Immature natural killer cell (primary cell): ENCODE measurements around the gene AGBL1. TPM values are rescaled to one million over a fixed set of nuclear protein-coding genes. Genes with fewer than 3 reads are reported as not detected.

Source experiments
- DNase-seq, 3 donors: peaks; one replicate each; pipeline ENCODE4 v3.0.0; 2022; ENCODE audit warnings: mixed read lengths in 1 of 3
- H3K27ac Mint-ChIP-seq, 6 donors: one replicate each; pipeline ENCODE4 v1.8.0; 2020; ENCODE audit warnings: mixed read lengths in 6 of 6, mild to moderate bottlenecking in 5 of 6, inconsistent platforms in 4 of 6, moderate library complexity in 3 of 6
- H3K27me3 Mint-ChIP-seq, 3 donors: one replicate each; pipeline ENCODE4 v1.8.0; 2020 to 2021; ENCODE audit warnings: low read depth in 3 of 3, mild to moderate bottlenecking in 3 of 3, mixed read lengths in 3 of 3, moderate library complexity in 3 of 3, inconsistent platforms in 1 of 3
- H3K36me3 Mint-ChIP-seq, 3 donors: one replicate each; pipeline ENCODE4 v1.8.0; 2020; ENCODE audit warnings: mixed read lengths in 3 of 3, inconsistent platforms in 2 of 3, mild to moderate bottlenecking in 2 of 3
- H3K4me1 Mint-ChIP-seq, 2 donors: one replicate each; pipeline ENCODE4 v1.8.0; 2020; ENCODE audit warnings: inconsistent platforms in 2 of 2, mild to moderate bottlenecking in 2 of 2, mixed read lengths in 2 of 2, moderate library complexity in 1 of 2
- H3K4me3 Mint-ChIP-seq, 5 donors: one replicate each; pipeline ENCODE4 v1.8.0; 2020; ENCODE audit warnings: mild to moderate bottlenecking in 5 of 5, mixed read lengths in 5 of 5, inconsistent platforms in 3 of 5, moderate library complexity in 3 of 5
- H3K9me3 Mint-ChIP-seq, 6 donors: one replicate each; pipeline ENCODE4 v1.8.0; 2020; ENCODE audit warnings: mild to moderate bottlenecking in 6 of 6, mixed read lengths in 6 of 6, inconsistent platforms in 4 of 6, moderate library complexity in 3 of 6
- polyA plus RNA-seq, 3 donors: library from polyadenylated mRNA; unstranded; fragments of 300-500 nt; fragmentation: Illumina TruSeq; gene quantifications; one replicate each; pipeline ENCODE4 v1.2.3, GENCODE V29; 2021

Gene AGBL1
- not detected for polyA plus RNA-seq

DNA sequence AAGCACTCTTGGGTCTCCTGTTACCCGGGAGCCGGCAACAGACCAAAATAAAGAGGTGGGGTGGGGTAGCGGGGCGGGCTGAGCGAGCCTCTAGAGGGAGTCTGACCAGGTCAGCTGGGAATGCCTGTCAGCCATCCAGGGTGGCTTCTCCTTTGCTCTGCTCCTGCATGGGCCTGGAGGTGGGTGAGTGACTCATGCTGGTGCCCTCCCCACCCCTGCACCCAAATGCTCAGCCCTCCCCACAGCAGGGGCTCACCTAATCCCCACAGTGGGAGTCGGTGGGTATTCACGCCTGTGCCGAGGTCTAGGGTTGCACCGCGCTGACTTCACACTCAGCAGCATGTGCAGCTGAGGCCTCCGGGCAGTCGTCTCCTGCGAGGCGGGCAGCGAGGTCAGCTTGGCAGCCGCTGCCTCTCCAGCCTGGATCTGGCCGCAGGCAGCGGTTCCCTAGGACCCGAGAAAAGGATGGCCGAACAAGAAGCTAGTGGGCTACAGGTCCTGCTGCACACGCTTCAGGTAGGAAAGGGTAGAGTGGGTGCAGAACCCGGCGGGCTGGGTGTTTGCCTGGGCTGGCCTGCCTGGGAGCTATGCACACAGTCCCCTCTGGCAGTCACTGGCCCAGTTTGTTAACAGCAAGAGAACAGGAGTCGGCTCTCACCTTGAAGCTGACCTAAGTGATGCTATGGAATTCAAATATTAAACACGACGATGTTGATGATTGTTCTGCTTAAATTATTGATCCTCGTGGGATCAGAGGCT lies at the start of gene AGBL1:
Gene AGBL1, plus strand, starts transcription at position 364 of the 759 bp plus-strand sequence.
- Mint-ChIP-seq H3K27ac (no peak within 1 kb of the TSS), H3K9me3 (peaks cover 0 to 2% (median 0%) of the 10 kb centered on the region in 6 donors), H3K4me3 (no peak within 1 kb of the TSS), H3K4me1 (no peaks in the 10 kb centered on the region), H3K36me3 (no peaks in the 10 kb centered on the region), H3K27me3 (peaks cover 0 to 10% (median 9%) of the 10 kb centered on the region in 3 donors)
- no peak for DNase-seq

GRCh38 chr15:86034904-86035303 lies 44.8 kb upstream of the AGBL1 start:
- Mint-ChIP-seq H3K4me3 (no peak overlapping the region), H3K27me3 (peaks cover 2 to 3% (median 2%) of the 10 kb centered on the region in 3 donors), H3K9me3 (peaks cover 0 to 3% (median 0%) of the 10 kb centered on the region in 6 donors), H3K27ac (no peak overlapping the region), H3K36me3 (no peaks in the 10 kb centered on the region), H3K4me1 (no peaks in the 10 kb centered on the region)
- no peak for DNase-seq

DNA sequence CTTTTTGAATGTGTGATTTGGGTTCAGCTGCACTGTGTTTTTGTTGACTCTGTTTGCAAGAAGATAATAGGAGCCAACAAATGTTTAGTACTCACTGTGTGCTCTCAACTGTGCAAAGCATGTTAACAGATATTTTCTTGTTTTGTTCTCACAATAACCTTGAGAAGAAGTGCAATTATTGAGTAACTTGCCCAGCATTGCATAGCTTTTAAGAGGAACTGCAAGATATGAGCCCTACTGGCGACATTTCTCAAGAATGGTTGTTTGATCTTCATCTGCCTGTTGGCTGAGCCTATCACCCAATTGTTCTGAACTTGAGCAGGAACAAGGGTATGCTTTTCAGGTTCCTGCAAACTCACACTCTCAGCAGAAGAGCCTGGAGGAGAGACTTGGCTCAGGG lies 43.4 kb upstream of the AGBL1 start:
- no peaks in the 10 kb centered on the region for H3K4me1 Mint-ChIP-seq
- DNase-seq: no peak
- H3K9me3 Mint-ChIP-seq: peaks cover 0 to 3% (median 0%) of the 10 kb centered on the region in 6 donors
- H3K36me3 Mint-ChIP-seq: no peaks in the 10 kb centered on the region
- H3K4me3 Mint-ChIP-seq: no peak overlapping the region
- H3K27me3 Mint-ChIP-seq: peaks cover 0 to 2% (median 2%) of the 10 kb centered on the region in 3 donors
- no peak overlapping the region for H3K27ac Mint-ChIP-seq

DNA sequence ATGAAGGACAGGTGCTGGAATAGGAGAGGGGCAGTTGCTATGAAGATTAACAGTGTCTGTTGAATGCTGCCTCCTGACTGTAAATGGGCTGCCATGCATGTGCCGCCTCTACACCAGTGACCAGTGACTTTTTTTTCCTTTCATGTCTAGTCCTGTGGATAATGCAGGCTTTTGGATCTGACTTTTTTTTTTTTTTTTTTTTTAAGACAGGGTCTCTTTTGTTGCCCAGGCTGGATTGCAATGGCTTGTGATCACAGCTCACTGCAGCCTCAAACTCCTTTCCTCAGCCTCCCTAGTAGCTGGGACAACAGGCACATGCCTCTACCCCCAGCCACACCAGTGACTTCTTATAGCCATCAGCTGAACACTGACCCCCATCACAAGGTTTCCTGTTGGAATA lies 41.2 kb upstream of the AGBL1 start:
- H3K36me3 Mint-ChIP-seq: no peaks in the 10 kb centered on the region

DNA sequence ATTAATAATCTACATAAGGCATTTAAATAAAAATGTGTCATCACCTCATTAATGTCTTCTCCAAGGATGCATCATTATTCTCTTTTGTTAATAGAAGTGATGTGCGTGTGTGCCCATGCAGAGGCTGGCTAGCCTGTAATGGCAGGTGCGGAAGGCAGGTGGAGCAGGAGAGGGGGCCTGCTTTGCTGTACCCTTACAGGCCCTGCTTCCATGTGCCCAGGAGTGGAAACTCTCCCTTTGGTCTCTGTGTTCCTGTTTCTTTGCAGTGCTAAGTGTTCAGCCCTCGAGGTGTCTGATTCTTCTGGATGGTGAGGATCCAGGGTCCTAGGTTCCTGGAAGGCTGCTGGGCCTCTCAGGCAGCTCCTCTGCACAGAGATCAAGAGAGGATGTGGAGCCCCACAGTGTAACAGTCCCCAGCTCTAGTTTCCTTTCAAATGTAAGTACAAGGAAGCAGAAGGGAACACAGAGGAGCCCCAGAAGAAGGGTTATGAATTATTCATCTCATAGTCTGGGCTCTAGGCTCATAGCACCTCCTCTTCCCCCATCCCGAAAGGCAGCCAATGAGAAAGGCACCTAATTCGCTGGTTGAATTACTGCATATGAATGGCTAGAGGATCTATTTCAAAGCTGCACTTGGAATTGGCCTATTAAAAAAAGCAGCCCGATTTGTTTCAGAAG lies 39.2 kb upstream of the AGBL1 start:
- Mint-ChIP-seq H3K4me1 (no peaks in the 10 kb centered on the region), H3K36me3 (no peaks in the 10 kb centered on the region), H3K9me3 (peaks cover 0 to 3% (median 0%) of the 10 kb centered on the region in 6 donors), H3K27ac (no peak overlapping the region), H3K27me3 (peaks cover 2 to 3% (median 2%) of the 10 kb centered on the region in 3 donors), H3K4me3 (no peak overlapping the region)
- DNase-seq: no peak

More for the DNA sequence above, 41.2 kb upstream of the AGBL1 start:
- Mint-ChIP-seq H3K27me3 (peaks cover 2% of the 10 kb centered on the region in 3 donors), H3K4me3 (no peak overlapping the region), H3K27ac (no peak overlapping the region), H3K4me1 (no peaks in the 10 kb centered on the region), H3K9me3 (peaks cover 0 to 3% (median 0%) of the 10 kb centered on the region in 6 donors)
- DNase-seq: no peak

GRCh38 chr15:86041399-86041798 lies 38.3 kb upstream of the AGBL1 start:
- no peak for DNase-seq
- Mint-ChIP-seq H3K4me3 (no peak overlapping the region), H3K36me3 (no peaks in the 10 kb centered on the region), H3K9me3 (peaks cover 0 to 3% (median 0%) of the 10 kb centered on the region in 6 donors), H3K27ac (no peak overlapping the region), H3K27me3 (peaks cover 2 to 4% (median 3%) of the 10 kb centered on the region in 3 donors), H3K4me1 (no peaks in the 10 kb centered on the region)

DNA sequence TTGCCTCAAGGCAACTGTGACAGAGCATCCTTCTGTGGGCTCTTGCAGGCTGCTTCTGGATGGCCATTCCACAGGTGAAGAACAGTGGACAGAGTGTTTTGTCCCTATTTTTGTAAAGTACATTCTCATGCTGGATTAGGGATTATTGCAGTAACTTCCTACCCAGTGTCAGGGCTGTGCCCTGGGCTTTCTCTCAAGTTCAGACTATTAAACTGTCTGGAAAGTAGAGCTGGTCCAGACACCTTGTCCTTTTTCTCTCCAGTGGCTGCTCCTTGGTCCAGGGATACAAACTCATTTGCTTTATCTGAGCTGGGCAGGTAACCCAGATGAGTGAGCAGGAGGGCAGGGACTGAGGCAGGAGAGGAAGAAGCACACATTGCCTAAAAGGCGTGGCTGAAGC lies 37.4 kb upstream of the AGBL1 start:
- H3K27me3 Mint-ChIP-seq: peaks cover 2 to 4% (median 3%) of the 10 kb centered on the region in 3 donors
- H3K4me1 Mint-ChIP-seq: no peaks in the 10 kb centered on the region
- no peak overlapping the region for H3K27ac Mint-ChIP-seq
- no peak overlapping the region for H3K4me3 Mint-ChIP-seq
- peaks cover 0 to 3% (median 0%) of the 10 kb centered on the region in 6 donors for H3K9me3 Mint-ChIP-seq
- DNase-seq: no peak
- no peaks in the 10 kb centered on the region for H3K36me3 Mint-ChIP-seq

DNA sequence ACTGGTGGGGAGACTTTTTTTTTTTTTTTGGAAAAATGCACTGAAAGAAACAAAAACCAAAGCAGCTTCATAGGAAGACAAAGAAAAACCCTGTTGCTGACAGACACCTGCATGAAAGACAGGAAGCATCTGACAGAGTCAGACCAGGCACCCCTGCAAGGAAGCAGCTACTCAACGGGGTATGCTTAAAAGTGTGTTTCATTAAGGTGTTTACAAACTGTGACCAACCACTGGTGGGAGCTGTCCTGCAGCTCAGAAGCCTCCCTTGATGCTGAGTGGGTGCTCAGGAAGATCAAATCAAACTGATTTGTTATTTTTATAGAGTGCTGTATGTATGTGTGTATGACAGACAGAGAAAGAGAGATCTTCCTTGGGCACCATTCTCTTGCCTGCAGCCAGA lies 34.7 kb upstream of the AGBL1 start:
- no peak overlapping the region for H3K27ac Mint-ChIP-seq
- H3K9me3 Mint-ChIP-seq: no peaks in the 10 kb centered on the region
- H3K4me3 Mint-ChIP-seq: no peak overlapping the region
- DNase-seq: no peak
- H3K4me1 Mint-ChIP-seq: no peaks in the 10 kb centered on the region
- H3K27me3 Mint-ChIP-seq: peaks cover 1 to 5% (median 4%) of the 10 kb centered on the region in 3 donors
- no peaks in the 10 kb centered on the region for H3K36me3 Mint-ChIP-seq

GRCh38 chr15:86054338-86054737 lies 25.3 kb upstream of the AGBL1 start:
- no peak for DNase-seq
- Mint-ChIP-seq H3K4me1 (no peaks in the 10 kb centered on the region), H3K36me3 (no peaks in the 10 kb centered on the region), H3K27ac (no peak overlapping the region), H3K27me3 (peaks cover 2% of the 10 kb centered on the region in 3 donors), H3K4me3 (no peak overlapping the region), H3K9me3 (no peaks in the 10 kb centered on the region)

GRCh38 chr15:86055688-86056087 lies 24.0 kb upstream of the AGBL1 start:
- no peak for DNase-seq
- no peaks in the 10 kb centered on the region for H3K4me1 Mint-ChIP-seq
- H3K36me3 Mint-ChIP-seq: no peaks in the 10 kb centered on the region
- H3K9me3 Mint-ChIP-seq: no peaks in the 10 kb centered on the region
- no peak overlapping the region for H3K4me3 Mint-ChIP-seq
- peaks cover 1 to 2% (median 2%) of the 10 kb centered on the region in 3 donors for H3K27me3 Mint-ChIP-seq
- no peak overlapping the region for H3K27ac Mint-ChIP-seq

- no peak for DNase-seq
- Mint-ChIP-seq H3K4me1 (no peaks in the 10 kb centered on the region), H3K36me3 (no peaks in the 10 kb centered on the region), H3K27ac (no peak overlapping the region), H3K27me3 (peaks cover 0 to 2% (median 2%) of the 10 kb centered on the region in 3 donors), H3K4me3 (no peak overlapping the region), H3K9me3 (no peaks in the 10 kb centered on the region)
Measured at GRCh38 chr15:86059851-86060250, 19.8 kb upstream of the AGBL1 start.

DNA sequence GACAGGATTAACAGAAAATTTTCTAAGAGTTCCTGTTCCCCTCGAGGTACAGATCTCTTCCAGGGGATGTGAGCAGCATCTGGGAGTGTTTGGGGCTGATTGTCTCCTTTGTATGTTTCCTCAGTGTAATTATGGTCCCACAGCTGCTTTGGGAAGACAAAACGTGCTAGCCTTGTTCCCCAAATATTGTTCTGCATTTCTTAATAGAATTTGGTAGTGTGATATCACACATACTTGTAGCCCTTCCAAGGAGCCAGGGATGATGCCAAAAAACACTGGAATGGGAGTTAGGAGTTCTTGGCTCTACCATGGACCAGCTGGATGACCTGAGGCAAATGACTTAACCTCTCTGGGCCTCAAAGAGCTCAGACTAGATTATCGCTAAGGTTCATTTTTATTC lies 19.0 kb upstream of the AGBL1 start:
- H3K4me1 Mint-ChIP-seq: no peaks in the 10 kb centered on the region
- DNase-seq: no peak
- H3K36me3 Mint-ChIP-seq: no peaks in the 10 kb centered on the region
- no peak overlapping the region for H3K4me3 Mint-ChIP-seq
- peaks cover 0 to 7% (median 2%) of the 10 kb centered on the region in 3 donors for H3K27me3 Mint-ChIP-seq
- H3K9me3 Mint-ChIP-seq: no peaks in the 10 kb centered on the region
- H3K27ac Mint-ChIP-seq: no peak overlapping the region

DNA sequence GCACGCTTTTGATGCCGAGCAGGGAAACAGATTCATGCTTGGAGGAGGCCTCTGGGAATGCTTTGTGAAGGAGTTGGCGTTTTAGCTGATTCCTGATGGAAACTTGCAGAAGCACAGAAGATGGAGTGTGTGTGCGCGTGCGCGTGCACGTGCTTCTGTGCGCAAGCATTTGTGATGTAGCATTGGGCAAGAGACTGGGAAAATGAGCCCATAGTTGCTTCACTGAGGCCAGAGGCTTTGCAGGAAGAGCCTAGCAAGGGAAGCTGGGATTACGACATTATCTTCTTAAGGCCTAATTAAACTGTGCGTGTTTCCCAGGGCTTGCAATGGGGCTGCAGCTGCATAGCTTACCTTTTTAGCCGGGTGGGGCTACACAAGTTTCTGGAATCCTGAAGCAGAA lies 18.1 kb upstream of the AGBL1 start:
- H3K9me3 Mint-ChIP-seq: no peaks in the 10 kb centered on the region
- H3K4me3 Mint-ChIP-seq: no peak overlapping the region
- DNase-seq: no peak
- H3K36me3 Mint-ChIP-seq: no peaks in the 10 kb centered on the region
- no peaks in the 10 kb centered on the region for H3K4me1 Mint-ChIP-seq
- peaks cover 0 to 5% (median 2%) of the 10 kb centered on the region in 3 donors for H3K27me3 Mint-ChIP-seq
- H3K27ac Mint-ChIP-seq: no peak overlapping the region

- Mint-ChIP-seq H3K27me3 (peaks cover 0 to 5% (median 2%) of the 10 kb centered on the region in 3 donors), H3K36me3 (no peaks in the 10 kb centered on the region), H3K4me3 (no peak overlapping the region), H3K4me1 (no peaks in the 10 kb centered on the region), H3K9me3 (peaks cover 1 to 7% (median 4%) of the 10 kb centered on the region in 6 donors), H3K27ac (no peak overlapping the region)
- no peak for DNase-seq
Measured at GRCh38 chr15:86062646-86063243, 16.9 kb upstream of the AGBL1 start.
